Activated CD4-positive, alpha-beta T cell treated with anti-CD3 and anti-CD28 coated beads for 36 hours (primary cell): ENCODE results near the gene ORC4. TPM values are rescaled to one million over a fixed set of nuclear protein-coding genes. Genes with fewer than 3 reads are reported as not detected.

ENCODE experiments used
- ATAC-seq: fragments of 200-7000 bp; cut with Tn5 transposase; one replicate; pipeline ENCODE4 v1.10.0; 2021; ENCODE audit warnings: mild to moderate bottlenecking, moderate library complexity
- CTCF ChIA-PET: fragments of 350-600 bp; sonication (Branson Sonifier 250); formaldehyde crosslinking; loops from one replicate; lab custom pipeline; 2021; ENCODE audit warnings: antibody characterized with exemption; lab: Charles Lee
- POLR2A ChIA-PET: fragments of 350-600 bp; sonication (Branson Sonifier 250); formaldehyde crosslinking; loops from one replicate; lab custom pipeline; 2021; ENCODE audit warnings: antibody characterized with exemption, inconsistent platforms; lab: Charles Lee
- DNase-seq: peaks from one replicate; pipeline ENCODE4 v3.0.0-alpha.2; 2020
- H3K27ac Mint-ChIP-seq: one replicate; pipeline ENCODE4 v1.8.0; 2021; ENCODE audit warnings: mixed read lengths
- H3K27me3 Mint-ChIP-seq: one replicate; pipeline ENCODE4 v1.8.0; 2021; ENCODE audit warnings: mixed read lengths
- H3K36me3 Mint-ChIP-seq: one replicate; pipeline ENCODE4 v1.8.0; 2021; ENCODE audit warnings: low read depth, mixed read lengths
- H3K4me1 Mint-ChIP-seq: one replicate; pipeline ENCODE4 v1.8.0; 2021; ENCODE audit warnings: mixed read lengths
- H3K4me3 Mint-ChIP-seq: one replicate; pipeline ENCODE4 v1.8.0; 2021; ENCODE audit warnings: mild to moderate bottlenecking, moderate library complexity, mixed read lengths
- H3K9me3 Mint-ChIP-seq: one replicate; pipeline ENCODE4 v1.8.0; 2021; ENCODE audit warnings: low read depth, mixed read lengths
- intact Hi-C, 2 experiments: fragments of 100-400 bp; cut with DNase I in 1 of 2; cut with micrococcal nuclease in 1 of 2; formaldehyde crosslinking; loops; one replicate each; pipeline versions ENCODE4 v1.14.2 to v1.15.1; 2022 to 2024; cut with DNase I, micrococcal nuclease
- total RNA-seq, 2 experiments: library from RNA; stranded (reverse); gene quantifications; one replicate each; pipeline ENCODE4 v1.2.3, GENCODE V29; 2021

Gene ORC4
- total RNA-seq, 2 experiments from 2014 or later = 41.2 to 41.8 TPM

GRCh38 chr2:147989809-147990403 is 30.6 kb downstream of the ORC4 start:
- H3K27me3 Mint-ChIP-seq = no peaks in the 10 kb centered on the region
- POLR2A ChIA-PET = no interaction called here
- peak; percentile 15 for DNase-seq
- H3K36me3 Mint-ChIP-seq = peaks cover 3% of the 10 kb centered on the region
- H3K27ac Mint-ChIP-seq = no peak overlapping the region
- H3K4me3 Mint-ChIP-seq = no peak overlapping the region
- intact Hi-C loops = loop anchor here (1.0 to 2.0 kb wide), 3 partner anchors 211 to 999 kb away; no protein-coding TSS in a partner anchor
- H3K4me1 Mint-ChIP-seq = peaks cover 9% of the 10 kb centered on the region
- CTCF ChIA-PET = interaction anchor here (0.6 to 2.3 kb wide), 19 partner anchors 10 to 999 kb away, joined by 3 to 32 read pairs (median 4); no protein-coding TSS in a partner anchor
- no peaks in the 10 kb centered on the region for H3K9me3 Mint-ChIP-seq
- ATAC-seq = peak; percentile 47

- intact Hi-C loops = loop anchor here (1.0 to 2.0 kb wide), 2 partner anchors 520 to 1000 kb away; no protein-coding TSS in a partner anchor
- DNase-seq (no peak), ATAC-seq (no peak)
- CTCF ChIA-PET = interaction anchor here (0.6 to 2.3 kb wide), 9 partner anchors 10 to 520 kb away, joined by 3 to 32 read pairs (median 4); no protein-coding TSS in a partner anchor
- peaks cover 2% of the 10 kb centered on the region for H3K36me3 Mint-ChIP-seq
- POLR2A ChIA-PET = no interaction called here
- peaks cover 13% of the 10 kb centered on the region for H3K4me1 Mint-ChIP-seq
- H3K27me3 Mint-ChIP-seq = no peaks in the 10 kb centered on the region
- H3K9me3 Mint-ChIP-seq = no peaks in the 10 kb centered on the region
- no peak overlapping the region for H3K4me3 Mint-ChIP-seq
- no peak overlapping the region for H3K27ac Mint-ChIP-seq
Observed at GRCh38 chr2:147989102-147989501, 31.4 kb downstream of the ORC4 start.

- Mint-ChIP-seq H3K4me3 (no peak overlapping the region), H3K9me3 (peaks cover 7% of the 10 kb centered on the region), H3K36me3 (peaks cover 30% of the 10 kb centered on the region), H3K27me3 (no peaks in the 10 kb centered on the region), H3K27ac (no peak overlapping the region), H3K4me1 (peaks cover 34% of the 10 kb centered on the region)
- POLR2A ChIA-PET = no interaction called here
- DNase-seq (no peak), ATAC-seq (no peak)
- CTCF ChIA-PET = interaction anchor here (1.1 kb wide), 1 partner anchor 11 kb away, joined by 3 read pairs; no protein-coding TSS in a partner anchor
- intact Hi-C loops = no loop called here
Observed at GRCh38 chr2:147980940-147981528, 39.5 kb downstream of the ORC4 start.

- no peak overlapping the region for H3K4me3 Mint-ChIP-seq
- ChIA-PET POLR2A (interaction anchor here (0.6 kb wide), 1 partner anchor 13 kb away, joined by 5 read pairs; no protein-coding TSS in a partner anchor), CTCF (interaction anchor here (0.6 kb wide), 1 partner anchor 57 kb away, joined by 3 read pairs; no protein-coding TSS in a partner anchor)
- H3K4me1 Mint-ChIP-seq = peaks cover 17% of the 10 kb centered on the region
- no peak for ATAC-seq
- intact Hi-C loops = no loop called here
- no peak overlapping the region for H3K27ac Mint-ChIP-seq
- DNase-seq = no peak
- H3K36me3 Mint-ChIP-seq = peaks cover 27% of the 10 kb centered on the region
- peaks cover 7% of the 10 kb centered on the region for H3K9me3 Mint-ChIP-seq
- no peaks in the 10 kb centered on the region for H3K27me3 Mint-ChIP-seq
Observed at GRCh38 chr2:147977679-147978078, 42.9 kb downstream of the ORC4 start.

- Mint-ChIP-seq H3K4me3 (no peak overlapping the region), H3K9me3 (peaks cover 7% of the 10 kb centered on the region), H3K4me1 (peaks cover 16% of the 10 kb centered on the region), H3K27ac (no peak overlapping the region), H3K36me3 (peaks cover 28% of the 10 kb centered on the region), H3K27me3 (no peaks in the 10 kb centered on the region)
- DNase-seq = no peak
- no peak for ATAC-seq
- ChIA-PET POLR2A (no interaction called here), CTCF (no interaction called here)
- intact Hi-C loops = no loop called here
Observed at GRCh38 chr2:147976102-147976501, 44.4 kb downstream of the ORC4 start.

- POLR2A ChIA-PET = no interaction called here
Observed at GRCh38 chr2:147968571-147968970, 52.0 kb downstream of the ORC4 start.

GRCh38 chr2:147952118-147952517 is 68.4 kb downstream of the ORC4 start:
- Mint-ChIP-seq H3K4me1 (no peaks in the 10 kb centered on the region), H3K9me3 (no peaks in the 10 kb centered on the region), H3K27ac (no peak overlapping the region), H3K4me3 (no peak overlapping the region), H3K36me3 (peaks cover 13% of the 10 kb centered on the region), H3K27me3 (no peaks in the 10 kb centered on the region)
- intact Hi-C loops = no loop called here
- ATAC-seq (no peak), DNase-seq (no peak)
- CTCF ChIA-PET = interaction anchor here (0.5 kb wide), 1 partner anchor 880 kb away, joined by 3 read pairs; no protein-coding TSS in a partner anchor
- POLR2A ChIA-PET = no interaction called here

More at GRCh38 chr2:147968571-147968970, 52.0 kb downstream of the ORC4 start:
- Mint-ChIP-seq H3K27ac (no peak overlapping the region), H3K36me3 (peaks cover 63% of the 10 kb centered on the region), H3K27me3 (no peaks in the 10 kb centered on the region), H3K9me3 (peaks cover 15% of the 10 kb centered on the region), H3K4me3 (no peak overlapping the region), H3K4me1 (peaks cover 2% of the 10 kb centered on the region)
- CTCF ChIA-PET = interaction anchor here (0.6 kb wide), 1 partner anchor 88 kb away, joined by 3 read pairs; no protein-coding TSS in a partner anchor
- ATAC-seq (no peak), DNase-seq (no peak)
- intact Hi-C loops = no loop called here

- Mint-ChIP-seq H3K4me1 (no peaks in the 10 kb centered on the region), H3K27ac (no peak overlapping the region), H3K4me3 (no peak overlapping the region), H3K9me3 (no peaks in the 10 kb centered on the region), H3K27me3 (no peaks in the 10 kb centered on the region), H3K36me3 (peaks cover 6% of the 10 kb centered on the region)
- ChIA-PET POLR2A (no interaction called here), CTCF (interaction anchor here (0.9 kb wide), 1 partner anchor 741 kb away, joined by 3 read pairs; no protein-coding TSS in a partner anchor)
- intact Hi-C loops = no loop called here
- no peak for DNase-seq
- no peak for ATAC-seq
Observed at GRCh38 chr2:147945660-147946059, 74.9 kb downstream of the ORC4 start.

- peaks cover 8% of the 10 kb centered on the region for H3K36me3 Mint-ChIP-seq
- ChIA-PET CTCF (interaction anchor here (0.7 kb wide), 1 partner anchor 26 kb away, joined by 3 read pairs; no protein-coding TSS in a partner anchor), POLR2A (no interaction called here)
- H3K4me3 Mint-ChIP-seq = no peak overlapping the region
- no peaks in the 10 kb centered on the region for H3K4me1 Mint-ChIP-seq
- no peak for DNase-seq
- intact Hi-C loops = loop anchor here (5.0 kb wide), 2 partner anchors 263 to 1623 kb away; no protein-coding TSS in a partner anchor
- ATAC-seq = no peak
- no peaks in the 10 kb centered on the region for H3K9me3 Mint-ChIP-seq
- H3K27me3 Mint-ChIP-seq = no peaks in the 10 kb centered on the region
- H3K27ac Mint-ChIP-seq = no peak overlapping the region
Observed at GRCh38 chr2:147939313-147939712, 81.2 kb downstream of the ORC4 start.

GRCh38 chr2:147937744-147938349 is 82.7 kb downstream of the ORC4 start:
- intact Hi-C loops = loop anchor here (1.0 to 5.0 kb wide), 4 partner anchors 264 to 1624 kb away; no protein-coding TSS in a partner anchor
- CTCF ChIA-PET = interaction anchor here (0.6 to 1.1 kb wide), 4 partner anchors 11 to 571 kb away, joined by 3 to 7 read pairs (median 4); no protein-coding TSS in a partner anchor
- Mint-ChIP-seq H3K36me3 (peaks cover 5% of the 10 kb centered on the region), H3K9me3 (no peaks in the 10 kb centered on the region), H3K27me3 (no peaks in the 10 kb centered on the region), H3K4me1 (no peaks in the 10 kb centered on the region), H3K27ac (no peak overlapping the region), H3K4me3 (no peak overlapping the region)
- POLR2A ChIA-PET = no interaction called here
- DNase-seq (no peak), ATAC-seq (no peak)
